HCT116 (cell line): ENCODE measurements around the gene PSD. TPM values are rescaled to one million over a fixed set of nuclear protein-coding genes. Genes with fewer than 3 reads are reported as not detected.

Source experiments
- ATAC-seq: fragments of 200-7000 bp; cut with Tn5 transposase; 2 replicates; pipeline ENCODE4 v1.9.1; 2020; ENCODE audit warnings: mild to moderate bottlenecking, moderate library complexity
- BruUV-seq: library from RNA; stranded (reverse); fragments of 400-500 nt; replicated peaks from 2 replicates; lab custom pipeline; 2021; lab: Mats Ljungman, UMichigan
- CTCF ChIA-PET: fragments of 300-600 bp; sonication (Branson Sonifier 250); formaldehyde crosslinking; loops from one replicate; lab custom pipeline; 2021; ENCODE audit warnings: antibody characterized with exemption; lab: Charles Lee
- POLR2A ChIA-PET: fragments of 300-600, 350-600 bp; sonication (Branson Sonifier 250); formaldehyde crosslinking; loops from one replicate; lab custom pipeline; 2021; ENCODE audit warnings: antibody characterized with exemption; lab: Charles Lee
- RAD21 ChIA-PET, 2 experiments: fragments of 300-600 bp; sonication (Branson Sonifier 250); formaldehyde crosslinking; loops; one replicate each; lab custom pipeline; 2023; ENCODE audit warnings: low total read pairs in 2 of 2; ENCODE audit not compliant: uncharacterized antibody in 2 of 2, unreplicated experiment in 2 of 2, low non-redundant PET in 1 of 2; lab: Charles Lee
- DNase-seq: peaks from one replicate; pipeline ENCODE4 v3.0.0-alpha.2; 2010; ENCODE audit warnings: low read depth, low spot score
- H2AFZ ChIP-seq: fragments of 200-600 bp; shearing (Covaris generic), sonication (generic); 2 replicates; pipeline ENCODE4 v1.6.1; 2017; ENCODE audit warnings: low read depth, mixed run types, mixed read lengths, antibody characterized with exemption, low read length; ENCODE audit not compliant: poor library complexity, severe bottlenecking
- H3K27ac ChIP-seq: 2 replicates; pipeline ENCODE4 v1.5.1; 2012; ENCODE audit warnings: low read depth, low read length
- H3K27me3 ChIP-seq: fragments of 200-600 bp; sonication (generic); 2 replicates; pipeline ENCODE4 v1.6.1; 2016; ENCODE audit warnings: mixed run types, low read length, mixed read lengths; ENCODE audit not compliant: insufficient read depth
- H3K36me3 ChIP-seq, 2 experiments: fragments of 200-500 bp in 1 of 2; fragments of 200-600 bp in 1 of 2; sonication (Bioruptor generic) in 1 of 2; sonication (generic) in 1 of 2; 2 replicates each; pipeline versions ENCODE4 v1.5.1 to v1.6.1; 2014 to 2016; ENCODE audit warnings: low read length in 2 of 2, inconsistent platforms in 1 of 2, mixed read lengths in 1 of 2, mixed run types in 1 of 2; ENCODE audit not compliant: insufficient read depth in 2 of 2, control insufficient read depth in 1 of 2
- H3K4me1 ChIP-seq, 2 experiments: fragments of 200-600 bp in 1 of 2; sonication (generic) in 1 of 2; 2 replicates each; pipeline versions ENCODE4 v1.5.1 to v1.6.1; 2012 to 2017; ENCODE audit warnings: low read length in 2 of 2, inconsistent platforms in 1 of 2, mild to moderate bottlenecking in 1 of 2, mixed read lengths in 1 of 2, mixed run types in 1 of 2, moderate library complexity in 1 of 2; ENCODE audit not compliant: insufficient read depth in 2 of 2, control insufficient read depth in 1 of 2
- H3K4me2 ChIP-seq: fragments of 200-600 bp; sonication (generic); 2 replicates; pipeline ENCODE4 v1.6.1; 2017; ENCODE audit warnings: mixed run types, low read length, mixed read lengths
- H3K4me3 ChIP-seq, 2 experiments: fragments of 200-600 bp in 1 of 2; sonication (generic) in 1 of 2; replicated peaks in 1 of 2; 2 replicates each; pipeline ENCODE4 v1.5.1; 2011 to 2016; ENCODE audit warnings: low read length in 2 of 2, control low read depth in 1 of 2, low read depth in 1 of 2, mild to moderate bottlenecking in 1 of 2, mixed read lengths in 1 of 2, mixed run types in 1 of 2
- H3K79me2 ChIP-seq: fragments of 200-600 bp; sonication (generic); 2 replicates; pipeline ENCODE4 v1.6.1; 2017; ENCODE audit warnings: mild to moderate bottlenecking, mixed run types, low read length, moderate library complexity, mixed read lengths; ENCODE audit not compliant: insufficient read depth
- H3K9ac ChIP-seq: fragments of 200-600 bp; sonication (generic); 2 replicates; pipeline ENCODE4 v1.6.1; 2016; ENCODE audit warnings: low read length, mixed read lengths
- H3K9me2 ChIP-seq: fragments of 200-600 bp; sonication (generic), shearing (Covaris generic); 2 replicates; pipeline ENCODE4 v1.6.1; 2017; ENCODE audit warnings: mixed run types, mild to moderate bottlenecking, moderate library complexity; ENCODE audit not compliant: insufficient read depth
- H3K9me3 ChIP-seq, 2 experiments: fragments of 200-500 bp in 1 of 2; fragments of 200-600 bp in 1 of 2; sonication (Bioruptor generic) in 1 of 2; sonication (generic) in 1 of 2; 2 replicates each; pipeline ENCODE4 v1.6.1; 2014 to 2017; ENCODE audit warnings: low read length in 2 of 2, mixed read lengths in 2 of 2, inconsistent platforms in 1 of 2, low read depth in 1 of 2, mild to moderate bottlenecking in 1 of 2, mixed run types in 1 of 2, moderate library complexity in 1 of 2; ENCODE audit not compliant: control insufficient read depth in 1 of 2, insufficient read depth in 1 of 2
- H4K20me1 ChIP-seq: fragments of 200-600 bp; sonication (generic), shearing (Covaris generic); 2 replicates; pipeline ENCODE4 v1.6.1; 2017; ENCODE audit warnings: mixed run types, mild to moderate bottlenecking, moderate library complexity; ENCODE audit not compliant: insufficient read depth
- ATF3 ChIP-seq: IDR thresholded peaks from 2 replicates; pipeline ENCODE4 v1.6.1; 2012
- CEBPB ChIP-seq: IDR thresholded peaks from 2 replicates; pipeline ENCODE4 v1.6.1; 2012; ENCODE audit warnings: low read depth
- EGR1 ChIP-seq: IDR thresholded peaks from 2 replicates; pipeline ENCODE4 v1.6.1; 2012; ENCODE audit warnings: low read depth
- ELF1 ChIP-seq: IDR thresholded peaks from 2 replicates; pipeline ENCODE4 v1.6.1; 2012; ENCODE audit warnings: low read depth, borderline replicate concordance
- EZH2 ChIP-seq: fragments of 200-600 bp; sonication (generic); IDR thresholded peaks from 2 replicates; pipeline ENCODE4 v1.6.1; 2017; ENCODE audit warnings: antibody characterized with exemption, mixed run types
- JUND ChIP-seq: IDR thresholded peaks from 2 replicates; pipeline ENCODE4 v1.6.1; 2012
- MAX ChIP-seq: IDR thresholded peaks from 2 replicates; pipeline ENCODE4 v1.6.1; 2012
- POLR2AphosphoS5 ChIP-seq: IDR thresholded peaks from 2 replicates; pipeline ENCODE4 v1.6.1; 2011; ENCODE audit warnings: mild to moderate bottlenecking, low read depth, low read length, moderate library complexity
- SIN3A ChIP-seq: IDR thresholded peaks from 2 replicates; pipeline ENCODE4 v1.6.1; 2012; ENCODE audit warnings: low read depth
- SP1 ChIP-seq: IDR thresholded peaks from 2 replicates; pipeline ENCODE4 v1.6.1; 2012; ENCODE audit warnings: low read depth
- ZBTB33 ChIP-seq: IDR thresholded peaks from 2 replicates; pipeline ENCODE4 v1.6.1; 2011; ENCODE audit warnings: mild to moderate bottlenecking, low read length, moderate library complexity; ENCODE audit not compliant: insufficient replicate concordance; ENCODE audit errors: extremely low read depth
- ZFX ChIP-seq: fragments of 450-650 bp; IDR thresholded peaks from 2 replicates; pipeline ENCODE4 v1.6.1; 2017
- intact Hi-C: fragments of 100-400 bp; cut with micrococcal nuclease; formaldehyde crosslinking; loops from 2 replicates; pipeline ENCODE4 v1.10.0; 2022
- total RNA-seq: library from RNA; stranded (reverse); gene quantifications from one replicate; pipeline ENCODE4 v1.2.1, GENCODE V29; 2021; ENCODE audit not compliant: unreplicated experiment

The PSD gene
- total RNA-seq, 1 experiment from 2014 or later, result 9.7 TPM

- DNase-seq (no peak), ATAC-seq (no peak)
- ChIA-PET POLR2A (no interaction called here), RAD21 (no interaction called here), CTCF (interaction anchor here (1.0 kb wide), 1 partner anchor 14 kb away, joined by 3 read pairs; no protein-coding TSS in a partner anchor)
- H3K36me3 ChIP-seq, result peaks cover 0 to 2% of the 10 kb centered on the region in 2 experiments; a peak in 1 of 4 replicates
- H3K9ac ChIP-seq, result no peak overlapping the region
- H4K20me1 ChIP-seq, result no peaks in the 10 kb centered on the region
- BruUV-seq, result no TSS peak
- H3K9me2 ChIP-seq, result no peaks in the 10 kb centered on the region
- H3K27me3 ChIP-seq, result no peaks in the 10 kb centered on the region
- no peak overlapping the region for H3K4me3 ChIP-seq
- no peaks in the 10 kb centered on the region for H3K9me3 ChIP-seq
- H3K4me2 ChIP-seq, result no peak overlapping the region
- TF ChIP-seq MAX, result no peak
- TF ChIP-seq SP1, result no peak
- no peak for TF ChIP-seq ELF1
- no peak for TF ChIP-seq CEBPB
- TF ChIP-seq POLR2AphosphoS5, result no peak
- TF ChIP-seq ZBTB33, result no peak
- TF ChIP-seq JUND, result no peak
- H3K4me1 ChIP-seq, result peaks cover 23 to 25% of the 10 kb centered on the region in 2 experiments
- H3K27ac ChIP-seq, result no peak overlapping the region
- peaks cover 22% of the 10 kb centered on the region; the same call in 1 of the 2 replicates for H3K79me2 ChIP-seq
- no peak overlapping the region for H2AFZ ChIP-seq
- intact Hi-C loops, result no loop called here
These were observed 49.4 kb upstream of the PSD start for GRCh38 chr10:102467971-102468438.

- peaks cover 0 to 2% of the 10 kb centered on the region in 2 experiments; a peak in 1 of 4 replicates for H3K36me3 ChIP-seq
- H3K79me2 ChIP-seq, result peaks cover 29% of the 10 kb centered on the region; the same call in 1 of the 2 replicates
- RAD21 ChIA-PET, result no interaction called here
- ATAC-seq (no peak), DNase-seq (no peak)
- TF ChIP-seq MAX (no peak), EGR1 (no peak), SIN3A (no peak), ZFX (no peak), ATF3 (no peak), EZH2 (no peak)
- no peak overlapping the region for H3K9ac ChIP-seq
- H2AFZ ChIP-seq, result no peak overlapping the region
- no peak overlapping the region for H3K4me3 ChIP-seq
- intact Hi-C loops, result no loop called here
- POLR2A ChIA-PET, result no interaction called here
- H3K27me3 ChIP-seq, result no peaks in the 10 kb centered on the region
- peaks cover 30 to 32% of the 10 kb centered on the region in 2 experiments for H3K4me1 ChIP-seq
- no peaks in the 10 kb centered on the region for H3K9me3 ChIP-seq
- CTCF ChIA-PET, result no interaction called here
- BruUV-seq, result no TSS peak
- no peaks in the 10 kb centered on the region for H3K9me2 ChIP-seq
- H3K27ac ChIP-seq, result no peak overlapping the region
- no peak overlapping the region for H3K4me2 ChIP-seq
- no peaks in the 10 kb centered on the region for H4K20me1 ChIP-seq
These were observed 48.7 kb upstream of the PSD start for GRCh38 chr10:102467318-102467717.
